HG02798 (cell line): Measurements from ENCODE around the gene GPC5.

Source experiments
- ATAC-seq: cut with Tn5 transposase; IDR thresholded peaks from one replicate; pipeline ENCODE4 v1.9.1; 2021; ENCODE audit warnings: mild to moderate bottlenecking; ENCODE audit not compliant: unreplicated experiment, poor library complexity

GPC5 gene

DNA sequence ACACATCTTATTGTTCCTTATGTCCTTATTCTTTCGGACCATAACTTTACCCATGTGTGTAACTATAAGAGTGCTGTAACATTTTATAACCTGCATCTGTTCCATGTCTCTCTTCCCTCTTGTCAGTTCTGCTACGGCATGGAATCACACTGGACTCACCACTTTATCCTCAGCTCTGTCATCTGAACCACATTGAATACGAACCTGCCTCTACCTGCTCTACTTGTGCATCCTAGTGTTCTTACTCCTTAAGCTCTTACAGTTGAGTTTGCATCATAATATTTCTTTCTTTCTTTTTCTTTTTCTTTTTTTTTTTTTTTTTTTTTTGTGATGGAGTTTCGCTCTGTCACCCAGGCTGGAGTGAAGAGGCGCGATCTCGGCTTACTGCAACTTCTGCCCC lies 180.9 kb downstream of the GPC5 start:
- ATAC-seq: no peak

GRCh38 chr13:91580749-91581148 lies 182.3 kb downstream of the GPC5 start:
- no peak for ATAC-seq

- no peak for ATAC-seq
Measured at GRCh38 chr13:91586609-91587008, 188.2 kb downstream of the GPC5 start.

DNA sequence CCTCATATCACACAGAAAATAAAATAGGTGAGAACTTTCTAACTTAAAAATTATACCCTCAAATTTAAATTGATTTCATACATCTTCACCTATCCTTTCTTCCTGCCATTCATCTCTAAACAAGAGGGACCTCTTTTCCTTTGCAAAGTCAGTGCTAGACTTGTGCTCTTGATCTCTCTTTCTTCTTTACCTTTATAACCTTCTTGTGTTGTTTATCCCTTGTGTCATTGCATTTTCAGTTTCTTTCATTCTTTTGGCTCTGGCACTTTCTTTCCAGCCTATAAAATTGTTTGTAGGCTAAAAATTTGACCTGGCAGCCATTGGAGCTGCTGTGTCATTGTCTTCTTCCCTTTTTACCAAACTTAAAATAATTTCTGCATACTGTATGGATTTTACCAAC lies 190.1 kb downstream of the GPC5 start:
- no peak for ATAC-seq

DNA sequence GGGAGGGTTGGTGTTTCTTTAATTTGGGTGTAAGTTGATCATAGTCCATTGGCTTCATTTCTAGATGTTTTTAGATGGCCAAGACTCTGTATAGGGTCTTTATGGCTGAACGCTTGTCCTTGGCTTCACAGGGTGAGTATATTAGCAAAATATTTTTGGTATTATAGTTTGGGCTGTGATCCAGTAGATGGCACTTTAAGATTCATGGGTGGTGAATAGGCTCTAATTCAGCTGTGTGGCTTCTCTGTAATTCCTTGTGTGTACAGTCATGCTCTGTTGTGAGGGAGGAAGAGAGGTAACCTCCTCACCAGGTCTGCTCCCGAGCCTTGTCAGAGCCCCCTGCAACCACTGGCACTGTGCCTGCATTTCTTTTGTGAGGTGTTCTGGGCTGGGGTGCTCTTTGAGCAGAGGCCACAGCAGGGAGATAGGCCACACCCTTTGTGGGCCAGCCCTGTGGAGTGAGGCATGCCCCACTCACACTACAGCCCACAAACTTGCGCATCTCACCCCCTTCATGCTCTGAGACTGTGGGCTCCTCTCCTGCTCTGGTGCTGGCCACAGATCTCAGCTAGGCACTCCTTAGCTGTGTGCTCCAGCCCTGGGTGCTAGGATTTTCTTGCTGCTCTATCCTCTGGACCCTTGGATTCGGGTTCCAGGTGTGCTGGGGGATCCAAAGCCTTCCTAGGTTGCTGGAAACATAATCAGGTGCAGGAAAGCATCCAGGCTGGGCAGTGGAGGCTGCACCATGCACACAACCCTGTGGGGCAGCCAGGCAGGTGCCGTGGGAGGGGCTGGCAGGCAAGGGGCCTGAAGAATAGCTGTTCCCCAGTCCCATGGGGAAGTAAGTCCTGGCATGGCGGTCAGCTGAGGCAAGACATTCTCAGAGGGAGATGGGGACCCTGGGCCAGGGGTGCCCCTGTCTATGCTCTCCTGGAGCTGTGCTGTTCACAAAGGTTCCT lies 193.9 kb downstream of the GPC5 start:
- no peak for ATAC-seq

GRCh38 chr13:91593456-91593855 lies 195.0 kb downstream of the GPC5 start:
- no peak for ATAC-seq

GRCh38 chr13:91594061-91594460 lies 195.6 kb downstream of the GPC5 start:
- ATAC-seq: no peak

GRCh38 chr13:91595677-91596076 lies 197.3 kb downstream of the GPC5 start:
- no peak for ATAC-seq

GRCh38 chr13:91596842-91597241 lies 198.4 kb downstream of the GPC5 start:
- no peak for ATAC-seq

DNA sequence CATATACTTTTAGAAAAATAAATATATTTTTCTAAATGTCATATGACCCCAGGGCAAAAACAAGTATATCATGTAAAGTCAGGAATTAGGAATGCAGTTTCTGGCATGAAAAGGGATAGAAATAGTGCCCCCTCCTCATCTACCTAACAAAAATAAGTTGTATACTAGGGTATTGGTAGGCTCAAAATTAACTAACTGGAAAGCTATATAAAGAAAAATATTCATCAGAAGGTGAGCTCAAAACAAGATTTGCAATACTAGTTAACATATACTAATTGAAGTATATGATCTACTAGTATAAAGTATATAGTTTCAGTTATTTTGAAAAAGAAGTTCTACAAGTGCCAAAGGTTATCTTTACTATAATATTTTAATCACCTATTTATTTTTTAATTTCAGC lies 200.2 kb downstream of the GPC5 start:
- ATAC-seq: no peak

DNA sequence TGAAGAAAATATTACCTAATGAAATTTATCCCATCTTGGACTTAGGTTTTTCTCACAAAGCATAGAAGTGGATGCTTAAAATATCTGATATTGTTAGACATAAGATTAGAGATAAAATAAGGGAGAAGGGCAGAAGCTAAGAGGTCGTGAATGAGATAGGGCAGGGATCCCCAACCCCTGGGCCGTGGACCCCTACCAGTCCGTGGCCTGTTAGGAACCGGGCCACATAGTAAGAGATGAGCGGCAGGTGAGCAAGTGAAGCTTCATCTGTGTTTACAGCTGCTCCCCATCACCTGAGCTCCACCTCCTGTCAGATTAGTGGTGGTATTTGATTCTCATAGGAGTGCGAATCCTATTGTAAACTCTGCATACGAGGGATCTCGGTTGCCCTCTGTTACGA lies 202.9 kb downstream of the GPC5 start:
- no peak for ATAC-seq

- no peak for ATAC-seq
Measured at GRCh38 chr13:91601807-91602206, 203.4 kb downstream of the GPC5 start.

- no peak for ATAC-seq
Measured at GRCh38 chr13:91609353-91609752, 210.9 kb downstream of the GPC5 start.

GRCh38 chr13:91618315-91618714 lies 219.9 kb downstream of the GPC5 start:
- ATAC-seq: no peak

- ATAC-seq: no peak
Measured at GRCh38 chr13:91620670-91621141, 222.3 kb downstream of the GPC5 start.

DNA sequence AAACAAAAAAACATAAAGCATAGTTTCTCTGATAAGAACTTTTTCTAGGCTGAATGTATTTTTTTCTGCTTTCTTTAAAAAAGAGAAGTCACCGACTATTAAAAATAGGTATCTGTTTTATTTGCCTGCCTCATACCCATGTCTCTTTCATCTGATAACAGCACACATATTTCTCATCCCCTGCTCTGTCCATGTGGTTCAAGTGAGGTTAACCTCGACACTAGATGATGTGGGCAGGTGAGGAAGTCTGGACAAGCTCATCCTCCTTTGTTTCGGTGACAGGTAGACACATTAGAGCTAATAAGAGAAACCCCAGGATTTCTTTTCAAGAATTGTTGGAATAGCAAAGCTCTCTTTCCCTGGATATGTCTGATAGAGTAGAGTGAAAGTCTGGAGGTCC lies 222.7 kb downstream of the GPC5 start:
- ATAC-seq: no peak

DNA sequence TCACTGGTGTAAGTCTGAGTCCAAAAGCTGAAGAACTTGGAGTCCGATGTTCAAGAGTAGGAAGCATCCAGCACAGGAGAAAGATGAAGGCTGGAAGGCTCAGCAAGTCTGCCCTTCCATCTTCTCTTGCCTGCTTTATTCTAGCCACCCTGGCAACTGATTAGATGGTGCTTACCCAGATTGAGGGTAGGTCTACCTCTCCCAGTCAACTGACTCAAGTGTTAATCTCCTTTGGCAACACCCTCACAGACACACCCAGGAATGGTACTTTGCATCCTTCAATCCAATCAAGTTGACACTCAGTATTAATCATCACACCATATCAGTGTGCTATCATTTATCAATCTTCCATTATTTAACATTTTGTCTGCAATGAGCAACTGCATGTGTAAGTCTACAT lies 223.5 kb downstream of the GPC5 start:
- ATAC-seq: no peak

DNA sequence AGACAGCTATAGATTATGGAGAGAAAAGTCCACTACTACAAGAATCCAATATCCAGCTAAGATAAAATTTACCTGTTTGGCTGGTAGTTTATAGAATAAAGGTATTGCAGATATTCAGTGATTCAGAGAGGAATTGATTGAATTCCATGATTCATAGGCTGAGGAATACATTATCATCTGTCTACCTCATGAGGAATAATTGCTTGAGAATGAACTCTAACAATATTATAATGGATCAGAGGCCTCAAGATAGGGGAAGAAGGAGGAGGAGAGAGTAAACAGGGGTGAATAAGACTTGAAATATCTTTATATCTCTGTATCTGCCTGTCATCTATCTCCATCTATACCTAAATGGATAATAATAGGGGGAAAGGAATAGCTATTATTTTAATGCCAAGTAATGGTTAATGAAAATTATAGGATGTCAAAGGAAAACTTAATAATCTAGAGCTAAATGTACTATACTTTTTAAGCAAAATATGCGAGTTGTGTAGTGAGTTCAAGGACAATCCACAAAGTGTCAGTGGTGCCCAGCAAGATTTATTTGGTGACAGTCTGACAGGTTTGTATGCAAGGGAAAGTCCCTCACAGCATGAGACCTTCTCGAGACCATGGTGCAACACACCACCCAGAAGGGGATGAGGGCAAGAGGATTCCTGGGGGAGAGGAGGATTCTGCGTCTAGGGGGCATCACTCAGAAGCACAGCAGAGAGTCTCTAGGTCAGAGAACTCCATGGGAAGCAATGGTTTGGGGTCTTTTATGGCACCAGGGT lies 224.5 kb downstream of the GPC5 start:
- no peak for ATAC-seq

- no peak for ATAC-seq
Measured at GRCh38 chr13:91627952-91628739, 229.7 kb downstream of the GPC5 start.

GRCh38 chr13:91630946-91631345 lies 232.5 kb downstream of the GPC5 start:
- no peak for ATAC-seq

- ATAC-seq: no peak
Measured at GRCh38 chr13:91632086-91632485, 233.7 kb downstream of the GPC5 start.
